Kidney (tissue), 14 donors: ENCODE data around the gene GSTM5. TPM values are rescaled to one million over a fixed set of nuclear protein-coding genes. Genes with fewer than 3 reads are reported as not detected.

Experiments used
- DNase-seq, 5 donors: peaks; one replicate each; pipeline ENCODE4 v3.0.0-alpha.2; 2013 to 2020
- FAIRE-seq: peaks from 2 replicates; lab custom pipeline; 2012; peaks lifted over from hg19 to GRCh38; lab: Jason Lieb, UNC
- H3K27ac ChIP-seq, 2 donors: one replicate each; pipeline ENCODE4 v1.7.0; 2013; ENCODE audit warnings: low read depth in 2 of 2, low read length in 2 of 2, inconsistent platforms in 1 of 2
- H3K27me3 ChIP-seq: one replicate; pipeline ENCODE4 v1.7.1; 2013; ENCODE audit warnings: low read length, inconsistent platforms; ENCODE audit not compliant: control insufficient read depth, insufficient read depth
- H3K36me3 ChIP-seq, 3 donors: one replicate each; pipeline versions ENCODE4 v1.7.0 to v1.7.1; 2013; ENCODE audit warnings: low read length in 3 of 3, control low read depth in 1 of 3, inconsistent platforms in 1 of 3; ENCODE audit not compliant: insufficient read depth in 3 of 3, control insufficient read depth in 2 of 3
- H3K4me1 ChIP-seq, 3 donors: one replicate each; pipeline versions ENCODE4 v1.7.0 to v1.7.1; 2013; ENCODE audit warnings: low read length in 3 of 3, inconsistent platforms in 1 of 3, low read depth in 1 of 3; ENCODE audit not compliant: control insufficient read depth in 2 of 3, insufficient read depth in 2 of 3
- H3K4me3 ChIP-seq, 3 donors: one replicate each; pipeline versions ENCODE4 v1.7.0 to v1.8.1; 2013; ENCODE audit warnings: low read length in 3 of 3, control low read depth in 1 of 3, inconsistent platforms in 1 of 3
- H3K9ac ChIP-seq, 3 donors: one replicate each; pipeline versions ENCODE4 v1.7.0 to v1.7.1; 2013; ENCODE audit warnings: low read length in 3 of 3, control low read depth in 1 of 3, inconsistent platforms in 1 of 3
- H3K9me3 ChIP-seq, 3 donors: one replicate each; pipeline versions ENCODE4 v1.7.0 to v1.7.1; 2013; ENCODE audit warnings: low read length in 3 of 3, control low read depth in 1 of 3, inconsistent platforms in 1 of 3; ENCODE audit not compliant: control insufficient read depth in 2 of 3, insufficient read depth in 1 of 3
- CTCF ChIP-seq: IDR thresholded peaks from 3 replicates; pipeline ENCODE4 v1.5.1; 2012; ENCODE audit warnings: mild to moderate bottlenecking, moderate library complexity, borderline replicate concordance; ENCODE audit not compliant: insufficient read depth; ENCODE audit errors: extremely low read depth
- intact Hi-C: fragments of 100-400 bp; cut with DNase I; formaldehyde crosslinking; loops from one replicate; pipeline ENCODE4 v1.11.1; 2022
- polyA plus RNA-seq: library from polyadenylated mRNA; stranded (reverse); fragments of 350-450 nt; fragmentation: Illumina TruSeq; extraction: RNeasy Lipid Tissue Mini Kit (QIAGEN cat#74804); gene quantifications from one replicate; pipeline ENCODE4 v1.2.3, GENCODE V29; 2014; ENCODE audit warnings: low read depth, low replicate concordance; ENCODE audit not compliant: insufficient read depth
- total RNA-seq: library from RNA; stranded (reverse); fragmentation: NEBNext Ultra II Directional; extraction: Animal tissue kit (Norgen Biotek cat#: 25700); gene quantifications from one replicate; pipeline ENCODE4 v1.2.1, GENCODE V29; 2021
- donor health status: control.
- donor health status: control.
- donor health status: control.
- donor health status: control.
- donor health status: control.
- donor health status: DM: yes; HTN: yes; CAD: no.
- donor health status: Normal renal cell carcinoma (clear cell type).

Gene GSTM5
- total and polyA plus RNA-seq, 2 donors from 2014 or later: 4.2 to 9.1 TPM

- Histone ChIP-seq H3K4me1 (peaks cover 0 to 6% (median 0%) of the 10 kb centered on the region in 3 donors), H3K9ac (no peak within 1 kb of the TSS), H3K4me3 (no peak within 1 kb of the TSS), H3K36me3 (no peaks in the 10 kb centered on the region), H3K27ac (no peak within 1 kb of the TSS), H3K9me3 (no peaks in the 10 kb centered on the region), H3K27me3 (no peaks in the 10 kb centered on the region)
- DNase-seq: peak in 2 of 5 donors; percentile 48 to 62
- FAIRE-seq: no peak
- no peak for TF ChIP-seq CTCF
- intact Hi-C loops: no loop called here
These were observed 51.8 kb downstream of the GSTM5 start, which contains the start of gene EPS8L3 for GRCh38 chr1:109763646-109764415. Gene EPS8L3 (minus strand): TSS chr1:109763923. CDS start chr1:109761749, 2,174 bp downstream.

GRCh38 chr1:109764561-109765482, 52.8 kb downstream of the GSTM5 start:
- intact Hi-C loops: no loop called here
- peak in 2 of 5 donors; percentile 30 to 50 for DNase-seq

GRCh38 chr1:109765483-109765815, 53.4 kb downstream of the GSTM5 start:
- Histone ChIP-seq H3K9ac (no peak overlapping the region), H3K4me1 (peaks cover 0 to 6% (median 0%) of the 10 kb centered on the region in 3 donors), H3K27ac (no peak overlapping the region), H3K9me3 (no peaks in the 10 kb centered on the region), H3K4me3 (no peak overlapping the region), H3K27me3 (no peaks in the 10 kb centered on the region), H3K36me3 (no peaks in the 10 kb centered on the region)
- FAIRE-seq (no peak), DNase-seq (peak in 2 of 5 donors; percentile 21 to 36)
- no peak for TF ChIP-seq CTCF
- intact Hi-C loops: no loop called here

More at GRCh38 chr1:109764561-109765482, 52.8 kb downstream of the GSTM5 start:
- FAIRE-seq: no peak
- H3K4me3 ChIP-seq: no peak overlapping the region
- peaks cover 0 to 6% (median 0%) of the 10 kb centered on the region in 3 donors for H3K4me1 ChIP-seq
- H3K27ac ChIP-seq: no peak overlapping the region
- no peaks in the 10 kb centered on the region for H3K9me3 ChIP-seq
- TF ChIP-seq CTCF: no peak
- no peaks in the 10 kb centered on the region for H3K27me3 ChIP-seq
- no peak overlapping the region for H3K9ac ChIP-seq
- H3K36me3 ChIP-seq: no peaks in the 10 kb centered on the region
